ENCODE data around the gene TPD52L1.

TPD52L1 gene

GRCh38 chr6:125173341-125174095 lies 19.9 kb downstream of the TPD52L1 start:
- Histone ChIP-seq H3K9me3 (no peaks in the 10 kb centered on the region), H3K36me3 (no peaks in the 10 kb centered on the region), H3K27ac (no peak overlapping the region), H3K4me3 (ENCODE audit: low read depth in 1 of 2, low read length in 1 of 2) (no peak overlapping the region), H3K4me1 (ENCODE audit: control insufficient read depth in 1 of 2, insufficient read depth in 1 of 2, low read depth in 1 of 2, low read length in 1 of 2) (no peaks in the 10 kb centered on the region), H3K27me3 (no peaks in the 10 kb centered on the region)
- TF ChIP-seq, protein P1, sequence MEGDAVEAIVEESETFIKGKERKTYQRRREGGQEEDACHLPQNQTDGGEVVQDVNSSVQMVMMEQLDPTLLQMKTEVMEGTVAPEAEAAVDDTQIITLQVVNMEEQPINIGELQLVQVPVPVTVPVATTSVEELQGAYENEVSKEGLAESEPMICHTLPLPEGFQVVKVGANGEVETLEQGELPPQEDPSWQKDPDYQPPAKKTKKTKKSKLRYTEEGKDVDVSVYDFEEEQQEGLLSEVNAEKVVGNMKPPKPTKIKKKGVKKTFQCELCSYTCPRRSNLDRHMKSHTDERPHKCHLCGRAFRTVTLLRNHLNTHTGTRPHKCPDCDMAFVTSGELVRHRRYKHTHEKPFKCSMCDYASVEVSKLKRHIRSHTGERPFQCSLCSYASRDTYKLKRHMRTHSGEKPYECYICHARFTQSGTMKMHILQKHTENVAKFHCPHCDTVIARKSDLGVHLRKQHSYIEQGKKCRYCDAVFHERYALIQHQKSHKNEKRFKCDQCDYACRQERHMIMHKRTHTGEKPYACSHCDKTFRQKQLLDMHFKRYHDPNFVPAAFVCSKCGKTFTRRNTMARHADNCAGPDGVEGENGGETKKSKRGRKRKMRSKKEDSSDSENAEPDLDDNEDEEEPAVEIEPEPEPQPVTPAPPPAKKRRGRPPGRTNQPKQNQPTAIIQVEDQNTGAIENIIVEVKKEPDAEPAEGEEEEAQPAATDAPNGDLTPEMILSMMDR (IDR thresholded peaks at IDR 0.05), result no peak

DNA sequence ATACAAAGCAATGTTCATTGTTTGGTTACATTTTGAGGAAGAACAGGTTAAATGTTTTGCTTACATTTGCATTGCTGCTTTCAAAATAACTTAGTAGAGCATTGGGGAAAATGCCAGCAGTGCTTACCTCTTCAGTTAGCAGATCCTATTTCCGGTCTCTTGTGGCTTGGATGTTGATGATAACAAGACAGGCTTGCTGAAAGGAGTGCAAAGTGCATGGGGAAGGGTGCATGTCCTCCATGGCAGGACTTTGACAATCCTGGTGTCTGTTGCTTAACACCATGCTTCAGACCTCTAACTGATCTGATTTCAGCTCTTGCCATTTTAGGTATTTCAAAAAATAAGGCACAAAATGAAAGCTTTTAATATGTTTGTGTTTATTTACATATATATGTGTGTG lies 21.1 kb downstream of the TPD52L1 start:
- Histone ChIP-seq H3K27me3 (peaks cover 4% of the 10 kb centered on the region), H3K4me3 (ENCODE audit: low read depth in 1 of 2, low read length in 1 of 2) (no peak overlapping the region), H3K4me1 (ENCODE audit: control insufficient read depth in 1 of 2, insufficient read depth in 1 of 2, low read depth in 1 of 2, low read length in 1 of 2) (no peaks in the 10 kb centered on the region), H3K9me3 (no peaks in the 10 kb centered on the region), H3K36me3 (no peaks in the 10 kb centered on the region), H3K27ac (no peak overlapping the region)
- TF ChIP-seq, protein P1 (IDR thresholded peaks at IDR 0.05), result no peak

DNA sequence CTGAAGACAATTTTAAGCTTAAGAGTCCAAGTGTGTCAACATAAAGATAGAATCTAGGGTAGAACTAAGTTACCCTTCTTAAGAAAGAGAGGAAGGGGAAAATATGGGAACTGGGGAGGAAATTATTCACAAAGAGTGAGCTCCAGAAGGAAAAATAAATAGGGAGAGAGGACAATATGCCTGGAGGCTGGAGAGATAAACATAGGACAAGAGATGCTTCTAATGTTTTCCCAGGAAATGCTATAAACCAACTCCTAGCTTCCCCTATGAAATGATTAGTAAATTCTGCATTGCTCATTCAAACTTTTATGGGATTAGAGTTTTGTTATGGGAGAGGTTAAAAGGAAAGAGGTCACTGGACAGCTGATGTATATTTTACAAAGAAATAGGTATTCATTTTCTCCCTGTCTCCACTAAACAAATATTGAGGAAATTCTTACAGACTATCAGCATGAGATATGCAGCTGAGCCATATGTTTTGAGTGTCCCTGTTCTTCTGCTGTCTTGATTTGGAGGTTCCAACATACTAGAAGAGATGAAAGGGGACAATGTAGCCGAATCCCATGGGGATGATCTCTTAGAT lies 22.0 kb downstream of the TPD52L1 start:
- H3K4me1 ChIP-seq (ENCODE audit: control insufficient read depth in 1 of 2, insufficient read depth in 1 of 2, low read depth in 1 of 2, low read length in 1 of 2), result no peaks in the 10 kb centered on the region
- TF ChIP-seq, protein P1 (IDR thresholded peaks at IDR 0.05), result no peak

DNA sequence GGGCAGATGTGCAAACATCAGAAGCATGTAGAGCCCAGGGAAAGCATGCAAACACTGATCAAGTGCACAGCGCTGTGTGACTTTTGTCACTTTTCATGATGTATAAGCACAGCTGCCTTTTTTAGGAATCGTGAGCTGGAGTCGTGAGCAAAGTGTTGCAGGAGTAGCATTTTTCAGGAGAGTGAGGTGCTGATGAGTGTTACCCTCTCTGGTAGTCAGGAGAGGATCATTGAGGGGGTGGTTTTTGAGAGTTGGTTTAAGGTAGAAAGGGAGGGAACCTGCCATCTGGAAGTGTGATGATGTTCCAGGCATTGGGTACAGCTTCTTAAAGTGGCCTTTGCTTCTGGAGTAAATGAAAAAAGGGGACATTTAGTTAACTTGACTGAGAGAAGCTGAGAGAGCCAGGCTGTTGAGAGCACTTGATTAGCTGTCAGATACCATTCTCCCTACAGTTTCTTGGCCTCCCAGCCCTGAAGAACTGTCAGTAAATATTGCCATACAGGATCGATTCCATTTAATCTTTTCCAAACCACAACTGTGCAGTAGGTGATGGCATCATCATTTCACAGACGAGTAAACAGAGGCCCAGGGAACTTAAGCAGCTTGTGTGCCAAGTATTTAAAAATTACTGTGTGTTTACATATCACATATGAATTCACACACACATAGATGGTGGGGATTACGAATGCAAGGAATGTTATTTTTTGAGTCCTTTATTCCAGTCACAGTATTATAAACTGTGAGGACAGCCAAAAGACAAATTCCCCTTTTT lies 28.9 kb downstream of the TPD52L1 start:
- Histone ChIP-seq H3K9me3 (no peaks in the 10 kb centered on the region), H3K27ac (no peak overlapping the region), H3K36me3 (no peaks in the 10 kb centered on the region), H3K27me3 (peaks cover 7% of the 10 kb centered on the region), H3K4me3 (ENCODE audit: low read depth in 1 of 2, low read length in 1 of 2) (no peak overlapping the region), H3K4me1 (ENCODE audit: control insufficient read depth in 1 of 2, insufficient read depth in 1 of 2, low read depth in 1 of 2, low read length in 1 of 2) (no peaks in the 10 kb centered on the region)
- TF ChIP-seq, protein P1 (IDR thresholded peaks at IDR 0.05), result no peak

More for the DNA sequence above, 22.0 kb downstream of the TPD52L1 start:
- H3K27ac ChIP-seq, result no peak overlapping the region
- no peaks in the 10 kb centered on the region for H3K9me3 ChIP-seq
- H3K27me3 ChIP-seq, result peaks cover 7% of the 10 kb centered on the region
- H3K4me3 ChIP-seq (ENCODE audit: low read depth in 1 of 2, low read length in 1 of 2), result no peak overlapping the region
- no peaks in the 10 kb centered on the region for H3K36me3 ChIP-seq

GRCh38 chr6:125183391-125183790 lies 29.8 kb downstream of the TPD52L1 start:
- Histone ChIP-seq H3K9me3 (no peaks in the 10 kb centered on the region), H3K4me3 (ENCODE audit: low read depth in 1 of 2, low read length in 1 of 2) (no peak overlapping the region), H3K27ac (no peak overlapping the region), H3K4me1 (ENCODE audit: control insufficient read depth in 1 of 2, insufficient read depth in 1 of 2, low read depth in 1 of 2, low read length in 1 of 2) (no peaks in the 10 kb centered on the region), H3K27me3 (peaks cover 7% of the 10 kb centered on the region), H3K36me3 (no peaks in the 10 kb centered on the region)
- TF ChIP-seq, protein P1 (IDR thresholded peaks at IDR 0.05), result no peak

Measured in neutrophil (primary cell).